ENCODE measurements around the gene TAF9B.

DNA sequence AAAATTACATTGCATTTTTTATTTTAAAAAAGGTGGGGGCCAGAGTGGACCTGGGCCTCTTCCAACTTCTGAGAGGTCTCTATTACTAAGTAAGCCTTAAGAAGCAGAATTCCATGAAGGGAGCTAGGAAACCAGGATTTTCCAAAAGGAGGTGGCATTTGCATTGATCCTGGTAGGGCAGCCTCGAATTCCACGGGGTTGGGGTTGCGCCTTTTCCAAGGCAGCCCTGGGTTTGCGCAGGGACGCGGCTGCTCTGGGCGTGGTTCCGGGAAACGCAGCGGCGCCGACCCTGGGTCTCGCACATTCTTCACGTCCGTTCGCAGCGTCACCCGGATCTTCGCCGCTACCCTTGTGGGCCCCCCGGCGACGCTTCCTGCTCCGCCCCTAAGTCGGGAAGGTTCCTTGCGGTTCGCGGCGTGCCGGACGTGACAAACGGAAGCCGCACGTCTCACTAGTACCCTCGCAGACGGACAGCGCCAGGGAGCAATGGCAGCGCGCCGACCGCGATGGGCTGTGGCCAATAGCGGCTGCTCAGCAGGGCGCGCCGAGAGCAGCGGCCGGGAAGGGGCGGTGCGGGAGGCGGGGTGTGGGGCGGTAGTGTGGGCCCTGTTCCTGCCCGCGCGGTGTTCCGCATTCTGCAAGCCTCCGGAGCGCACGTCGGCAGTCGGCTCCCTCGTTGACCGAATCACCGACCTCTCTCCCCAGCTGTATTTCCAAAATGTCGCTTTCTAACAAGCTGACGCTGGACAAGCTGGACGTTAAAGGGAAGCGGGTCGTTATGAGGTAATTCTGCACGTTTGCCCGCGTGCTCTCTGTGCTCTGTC is 35.6 kb downstream of the TAF9B start, which contains the start of gene PGK1:
- TF ChIP-seq, protein P1, sequence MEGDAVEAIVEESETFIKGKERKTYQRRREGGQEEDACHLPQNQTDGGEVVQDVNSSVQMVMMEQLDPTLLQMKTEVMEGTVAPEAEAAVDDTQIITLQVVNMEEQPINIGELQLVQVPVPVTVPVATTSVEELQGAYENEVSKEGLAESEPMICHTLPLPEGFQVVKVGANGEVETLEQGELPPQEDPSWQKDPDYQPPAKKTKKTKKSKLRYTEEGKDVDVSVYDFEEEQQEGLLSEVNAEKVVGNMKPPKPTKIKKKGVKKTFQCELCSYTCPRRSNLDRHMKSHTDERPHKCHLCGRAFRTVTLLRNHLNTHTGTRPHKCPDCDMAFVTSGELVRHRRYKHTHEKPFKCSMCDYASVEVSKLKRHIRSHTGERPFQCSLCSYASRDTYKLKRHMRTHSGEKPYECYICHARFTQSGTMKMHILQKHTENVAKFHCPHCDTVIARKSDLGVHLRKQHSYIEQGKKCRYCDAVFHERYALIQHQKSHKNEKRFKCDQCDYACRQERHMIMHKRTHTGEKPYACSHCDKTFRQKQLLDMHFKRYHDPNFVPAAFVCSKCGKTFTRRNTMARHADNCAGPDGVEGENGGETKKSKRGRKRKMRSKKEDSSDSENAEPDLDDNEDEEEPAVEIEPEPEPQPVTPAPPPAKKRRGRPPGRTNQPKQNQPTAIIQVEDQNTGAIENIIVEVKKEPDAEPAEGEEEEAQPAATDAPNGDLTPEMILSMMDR (IDR thresholded peaks at IDR 0.05), result no peak
- no peak for TF ChIP-seq EZH2 (IDR thresholded peaks at IDR 0.05; ENCODE audit: borderline replicate concordance, insufficient read depth, low read depth, low read length, poor library complexity, severe bottlenecking)
